Cardiac muscle cell (in vitro differentiated cells and primary cell): Measurements from ENCODE around the gene BBOF1. TPM values are rescaled to one million over a fixed set of nuclear protein-coding genes. Genes with fewer than 3 reads are reported as not detected.
"Not testable (repeated sequence)": the region's sequence is repeated elsewhere in the genome, so short reads cannot be mapped to it uniquely, and the experiment has no call there.

Experiments
- DNase-seq, 2 donors: peaks; one replicate each; pipeline versions ENCODE4 v3.0.0 to v3.0.0-alpha.2; 2010 to 2017; ENCODE audit warnings: low read depth in 1 of 2, low spot score in 1 of 2
- H3K27ac ChIP-seq: fragments of 200-600 bp; sonication (generic); 2 replicates; pipeline ENCODE4 v1.5.1; 2016
- H3K27me3 ChIP-seq: fragments of 200-600 bp; sonication (generic); 2 replicates; pipeline ENCODE4 v1.6.0; 2016; ENCODE audit warnings: control low read depth
- H3K36me3 ChIP-seq: fragments of 200-600 bp; sonication (generic); 2 replicates; pipeline ENCODE4 v1.5.1; 2016; ENCODE audit warnings: control low read depth
- H3K4me1 ChIP-seq: fragments of 200-600 bp; sonication (generic); 2 replicates; pipeline ENCODE4 v1.8.1; 2017; ENCODE audit warnings: low read depth, mild to moderate bottlenecking, mixed run types
- H3K4me3 ChIP-seq: fragments of 200-600 bp; sonication (generic); 2 replicates; pipeline ENCODE4 v1.5.1; 2016; ENCODE audit warnings: mild to moderate bottlenecking
- H3K9me3 ChIP-seq: fragments of 200-600 bp; sonication (generic); 2 replicates; pipeline ENCODE4 v1.5.1; 2017; ENCODE audit warnings: low read depth, mild to moderate bottlenecking, control low read depth
- polyA plus RNA-seq: library from polyadenylated mRNA; unstranded; fragments of >200 nt; fragmentation: Nextera tagmentation; extraction: Ambion mirVana; gene quantifications from 2 replicates; pipeline ENCODE4 v1.2.1, GENCODE V29; 2016
- total RNA-seq: library from RNA; depleted of rRNA; stranded (reverse); fragments of >200 nt; gene quantifications from 2 replicates; pipeline ENCODE4 v1.2.3, GENCODE V29; 2016
- TF ChIP-seq, protein P1 (sequence below): IDR thresholded peaks from 2 replicates; pipeline ENCODE4 v1.5.1; 2012; ENCODE audit warnings: low read depth, mild to moderate bottlenecking, low read length

The BBOF1 gene, protein sequence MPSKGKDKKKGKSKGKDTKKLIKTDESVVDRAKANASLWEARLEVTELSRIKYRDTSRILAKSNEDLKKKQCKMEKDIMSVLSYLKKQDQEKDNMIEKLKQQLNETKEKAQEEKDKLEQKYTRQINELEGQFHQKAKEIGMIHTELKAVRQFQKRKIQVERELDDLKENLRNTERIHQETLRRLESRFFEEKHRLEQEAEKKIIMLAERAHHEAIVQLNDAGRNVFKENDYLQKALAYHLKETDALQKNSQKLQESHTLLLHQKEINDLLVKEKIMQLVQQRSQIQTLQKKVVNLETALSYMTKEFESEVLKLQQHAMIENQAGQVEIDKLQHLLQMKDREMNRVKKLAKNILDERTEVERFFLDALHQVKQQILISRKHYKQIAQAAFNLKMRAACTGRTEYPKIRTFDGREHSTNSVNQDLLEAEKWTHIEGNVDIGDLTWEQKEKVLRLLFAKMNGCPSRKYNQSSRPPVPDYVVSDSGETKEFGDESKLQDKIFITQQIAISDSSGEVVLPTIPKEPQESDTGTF
- 5.0 and 7.6 TPM in 2 replicates for total RNA-seq
- polyA plus RNA-seq, result 6.1 and 10.6 TPM in 2 replicates

DNA sequence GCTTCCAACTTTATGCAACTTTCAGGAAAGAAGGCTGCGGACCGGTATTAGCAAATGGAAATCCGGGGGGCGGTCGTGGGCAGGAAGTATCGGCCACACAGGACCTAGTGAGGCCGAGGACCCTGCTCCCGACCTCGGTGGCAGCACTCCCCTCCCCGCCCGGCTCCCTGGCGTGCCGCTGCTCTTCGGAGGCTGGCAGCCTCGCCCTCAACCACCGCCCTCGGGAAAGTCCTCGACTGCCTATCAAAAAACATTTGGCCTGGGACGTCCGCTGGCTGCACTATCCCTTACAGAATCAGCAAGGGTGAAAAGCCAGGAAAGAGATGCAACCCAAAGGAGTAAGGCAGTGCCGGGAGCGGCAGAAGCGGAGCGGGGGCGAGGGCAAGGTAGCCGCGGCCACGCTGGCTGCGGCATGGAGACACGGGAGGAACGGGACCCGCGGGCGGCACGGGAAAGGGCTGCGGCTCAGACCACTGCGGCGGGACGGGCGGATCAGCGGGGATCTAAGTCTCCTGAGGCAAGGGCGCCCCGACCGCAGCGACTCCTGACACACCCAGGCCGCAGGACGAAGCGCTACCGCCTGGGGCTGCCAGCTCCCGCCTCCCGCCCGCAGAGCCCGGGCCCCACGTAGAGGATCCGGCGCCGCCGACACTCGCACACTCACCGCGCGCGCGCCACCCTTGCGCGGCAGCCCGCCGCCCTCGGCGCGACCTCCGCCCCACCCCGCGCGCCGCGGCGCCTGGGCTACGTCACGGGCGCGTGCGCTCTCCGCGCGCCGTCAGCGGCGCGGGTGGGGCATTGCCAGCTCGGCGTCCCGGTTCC, at the start of gene BBOF1, which contains the start of gene ENTPD5:
TSS of gene BBOF1 (plus strand) at position 764 of the 822 bp plus-strand sequence. CDS start 130 bp downstream, outside the sequence.
TSS of gene ENTPD5 (minus strand) at position 703 of the 822 bp plus-strand sequence. CDS start 31,186 bp downstream, outside the sequence.
- TF ChIP-seq, protein P1, sequence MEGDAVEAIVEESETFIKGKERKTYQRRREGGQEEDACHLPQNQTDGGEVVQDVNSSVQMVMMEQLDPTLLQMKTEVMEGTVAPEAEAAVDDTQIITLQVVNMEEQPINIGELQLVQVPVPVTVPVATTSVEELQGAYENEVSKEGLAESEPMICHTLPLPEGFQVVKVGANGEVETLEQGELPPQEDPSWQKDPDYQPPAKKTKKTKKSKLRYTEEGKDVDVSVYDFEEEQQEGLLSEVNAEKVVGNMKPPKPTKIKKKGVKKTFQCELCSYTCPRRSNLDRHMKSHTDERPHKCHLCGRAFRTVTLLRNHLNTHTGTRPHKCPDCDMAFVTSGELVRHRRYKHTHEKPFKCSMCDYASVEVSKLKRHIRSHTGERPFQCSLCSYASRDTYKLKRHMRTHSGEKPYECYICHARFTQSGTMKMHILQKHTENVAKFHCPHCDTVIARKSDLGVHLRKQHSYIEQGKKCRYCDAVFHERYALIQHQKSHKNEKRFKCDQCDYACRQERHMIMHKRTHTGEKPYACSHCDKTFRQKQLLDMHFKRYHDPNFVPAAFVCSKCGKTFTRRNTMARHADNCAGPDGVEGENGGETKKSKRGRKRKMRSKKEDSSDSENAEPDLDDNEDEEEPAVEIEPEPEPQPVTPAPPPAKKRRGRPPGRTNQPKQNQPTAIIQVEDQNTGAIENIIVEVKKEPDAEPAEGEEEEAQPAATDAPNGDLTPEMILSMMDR, result no peak
- Histone ChIP-seq H3K4me3 (peak within 1 kb of the TSS; percentile 94), H3K4me1 (no peaks in the 10 kb centered on the region), H3K27me3 (no peaks in the 10 kb centered on the region), H3K9me3 (no peaks in the 10 kb centered on the region), H3K27ac (peak within 1 kb of the TSS; percentile 96), H3K36me3 (no peaks in the 10 kb centered on the region)
- DNase-seq, result peak; percentile 92

DNA sequence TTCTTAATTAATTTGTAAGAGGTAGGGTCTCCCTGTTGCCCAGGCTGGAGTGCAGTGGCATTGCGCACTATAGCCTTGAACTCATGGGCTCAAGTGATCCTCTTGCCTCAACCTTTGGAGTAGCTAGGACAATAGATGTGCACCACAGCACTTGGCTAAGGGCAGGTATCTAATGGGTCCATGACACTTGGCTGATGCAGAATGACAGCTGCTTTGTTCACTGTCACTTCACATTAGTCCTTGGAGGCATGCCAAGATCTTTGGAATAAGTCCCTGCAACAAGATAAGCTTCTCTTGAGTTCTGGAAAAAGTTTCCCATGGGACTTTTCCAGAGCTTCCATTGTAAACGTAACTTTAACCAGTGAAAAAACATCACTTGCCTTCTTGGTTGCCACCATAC, 45.7 kb upstream of the BBOF1 start:
- TF ChIP-seq, protein P1, result no peak
- peak in 1 of 2 donors; percentile 19 for DNase-seq

DNA sequence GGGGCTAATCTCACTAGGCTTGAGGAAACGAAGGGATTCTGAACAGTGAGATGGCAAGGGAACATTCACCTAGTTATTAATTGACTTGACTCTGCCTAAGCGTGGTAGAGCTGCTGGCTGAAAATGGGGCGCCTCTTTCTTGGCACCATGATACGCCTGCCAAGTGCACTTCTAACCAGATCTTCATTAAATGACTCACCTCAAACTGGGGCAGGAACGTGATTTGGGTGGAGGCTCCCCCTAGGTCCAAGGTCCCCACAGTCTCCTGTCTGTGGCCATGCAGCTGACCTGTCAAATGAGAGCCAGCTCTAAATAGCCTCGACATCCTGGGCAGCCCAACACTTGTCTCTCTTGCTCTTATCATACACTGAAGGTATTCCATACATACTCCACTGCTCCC, 43.0 kb upstream of the BBOF1 start:
- Histone ChIP-seq H3K36me3 (no peaks in the 10 kb centered on the region), H3K9me3 (no peaks in the 10 kb centered on the region), H3K4me1 (peaks cover 7% of the 10 kb centered on the region), H3K27me3 (no peaks in the 10 kb centered on the region), H3K4me3 (no peak overlapping the region), H3K27ac (no peak overlapping the region)
- no peak for DNase-seq
- TF ChIP-seq, protein P1, result no peak

More for the DNA sequence above, 45.7 kb upstream of the BBOF1 start:
- H3K27ac ChIP-seq, result peak overlapping the region; percentile 9
- H3K9me3 ChIP-seq, result no peaks in the 10 kb centered on the region
- H3K36me3 ChIP-seq, result peaks cover 7% of the 10 kb centered on the region
- no peaks in the 10 kb centered on the region for H3K27me3 ChIP-seq
- peaks cover 7% of the 10 kb centered on the region for H3K4me1 ChIP-seq
- no peak overlapping the region for H3K4me3 ChIP-seq

DNA sequence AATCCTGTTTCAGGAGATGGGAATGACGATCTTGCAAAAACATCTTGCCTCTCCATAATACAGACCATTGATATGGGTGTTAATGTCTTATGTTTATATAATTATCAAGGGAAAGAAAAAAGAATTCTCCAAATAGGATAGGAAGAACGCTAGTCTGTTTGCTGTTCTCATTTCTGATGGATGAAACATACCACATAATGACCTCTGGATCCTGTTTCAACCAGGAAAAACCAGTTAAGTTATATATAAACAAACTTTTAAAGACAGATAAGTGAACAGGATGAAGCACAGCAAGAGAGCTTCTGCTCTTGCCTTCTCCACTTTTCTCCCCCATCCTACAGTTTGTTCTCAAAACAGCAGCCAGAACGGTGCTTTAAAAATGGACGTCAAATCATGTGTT, 41.3 kb upstream of the BBOF1 start:
- H3K36me3 ChIP-seq, result no peaks in the 10 kb centered on the region
- no peaks in the 10 kb centered on the region for H3K27me3 ChIP-seq
- no peak overlapping the region for H3K27ac ChIP-seq
- H3K4me1 ChIP-seq, result peaks cover 7% of the 10 kb centered on the region
- no peaks in the 10 kb centered on the region for H3K9me3 ChIP-seq
- TF ChIP-seq, protein P1, result no peak
- H3K4me3 ChIP-seq, result no peak overlapping the region
- DNase-seq, result no peak

DNA sequence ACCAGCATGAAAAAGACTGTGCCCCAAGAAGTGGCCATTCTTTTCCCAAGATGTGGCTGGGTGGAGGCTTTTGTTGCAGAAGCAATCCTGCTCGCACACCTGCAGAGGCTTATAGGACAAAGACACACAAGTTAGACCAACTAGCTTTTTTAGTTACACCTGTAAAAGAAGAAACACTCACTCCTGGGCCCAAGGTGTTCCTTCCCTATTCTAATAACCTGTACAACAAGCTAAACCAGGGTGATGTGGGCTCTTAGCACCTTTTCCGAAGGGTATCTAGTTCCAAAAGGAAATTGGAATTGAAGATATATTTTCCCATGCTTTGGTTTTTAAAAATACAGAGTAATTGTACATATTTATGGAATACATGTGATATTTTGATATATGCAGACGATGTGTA, 31.1 kb upstream of the BBOF1 start:
- H3K4me3 ChIP-seq, result no peak overlapping the region
- TF ChIP-seq, protein P1, result no peak
- H3K4me1 ChIP-seq, result no peaks in the 10 kb centered on the region
- no peak for DNase-seq
- H3K9me3 ChIP-seq, result no peaks in the 10 kb centered on the region
- no peaks in the 10 kb centered on the region for H3K36me3 ChIP-seq
- no peaks in the 10 kb centered on the region for H3K27me3 ChIP-seq
- no peak overlapping the region for H3K27ac ChIP-seq

DNA sequence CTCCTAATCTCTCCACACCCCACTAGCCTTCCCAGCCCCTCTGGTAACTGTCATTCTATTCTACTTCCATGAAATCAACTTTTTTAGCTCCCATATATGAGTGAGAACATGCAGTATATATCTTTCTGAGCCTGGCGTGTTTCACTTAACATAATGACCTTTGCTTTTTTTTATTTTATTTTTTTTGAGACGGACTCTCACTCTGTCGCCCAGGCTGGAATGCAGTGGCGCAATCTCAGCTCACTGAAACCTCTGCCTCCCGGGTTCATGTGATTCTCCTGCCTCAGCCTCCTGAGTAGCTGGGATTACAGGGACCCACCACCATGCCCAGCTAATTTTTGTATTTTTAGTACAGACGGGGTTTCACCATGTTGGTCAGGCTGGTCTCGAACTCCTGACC, 30.5 kb upstream of the BBOF1 start:
- not testable (repeated sequence) for DNase-seq, H3K27ac ChIP-seq, H3K4me1 ChIP-seq, H3K4me3 ChIP-seq, H3K36me3 ChIP-seq, H3K9me3 ChIP-seq, H3K27me3 ChIP-seq
